ENCODE results near the gene RAPGEF6.

GRCh38 chr5:131671994-131672655 lies 37.1 kb upstream of the RAPGEF6 start:
- TF ChIP-seq, protein P1, sequence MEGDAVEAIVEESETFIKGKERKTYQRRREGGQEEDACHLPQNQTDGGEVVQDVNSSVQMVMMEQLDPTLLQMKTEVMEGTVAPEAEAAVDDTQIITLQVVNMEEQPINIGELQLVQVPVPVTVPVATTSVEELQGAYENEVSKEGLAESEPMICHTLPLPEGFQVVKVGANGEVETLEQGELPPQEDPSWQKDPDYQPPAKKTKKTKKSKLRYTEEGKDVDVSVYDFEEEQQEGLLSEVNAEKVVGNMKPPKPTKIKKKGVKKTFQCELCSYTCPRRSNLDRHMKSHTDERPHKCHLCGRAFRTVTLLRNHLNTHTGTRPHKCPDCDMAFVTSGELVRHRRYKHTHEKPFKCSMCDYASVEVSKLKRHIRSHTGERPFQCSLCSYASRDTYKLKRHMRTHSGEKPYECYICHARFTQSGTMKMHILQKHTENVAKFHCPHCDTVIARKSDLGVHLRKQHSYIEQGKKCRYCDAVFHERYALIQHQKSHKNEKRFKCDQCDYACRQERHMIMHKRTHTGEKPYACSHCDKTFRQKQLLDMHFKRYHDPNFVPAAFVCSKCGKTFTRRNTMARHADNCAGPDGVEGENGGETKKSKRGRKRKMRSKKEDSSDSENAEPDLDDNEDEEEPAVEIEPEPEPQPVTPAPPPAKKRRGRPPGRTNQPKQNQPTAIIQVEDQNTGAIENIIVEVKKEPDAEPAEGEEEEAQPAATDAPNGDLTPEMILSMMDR (IDR thresholded peaks at IDR 0.05) = no peak
- peak in 1 of 2 donors; percentile 12 for TF ChIP-seq POLR2A (IDR thresholded peaks at IDR 0.05)

Data from adrenal gland (tissue), 5 donors.